GM21360 (cell line): ENCODE data around the gene C9orf50.

Source experiments
- ATAC-seq: cut with Tn5 transposase; IDR thresholded peaks from one replicate; pipeline ENCODE4 v1.9.1; 2021; ENCODE audit warnings: mild to moderate bottlenecking, moderate library complexity; ENCODE audit not compliant: unreplicated experiment

Gene C9orf50

GRCh38 chr9:129612123-129612522, 8.8 kb downstream of the C9orf50 start:
- ATAC-seq = no peak

- no peak for ATAC-seq
These were observed 9.5 kb downstream of the C9orf50 start for GRCh38 chr9:129611307-129611800.

- peak; percentile 56 for ATAC-seq
These were observed 10.2 kb downstream of the C9orf50 start for GRCh38 chr9:129610473-129611306.

DNA sequence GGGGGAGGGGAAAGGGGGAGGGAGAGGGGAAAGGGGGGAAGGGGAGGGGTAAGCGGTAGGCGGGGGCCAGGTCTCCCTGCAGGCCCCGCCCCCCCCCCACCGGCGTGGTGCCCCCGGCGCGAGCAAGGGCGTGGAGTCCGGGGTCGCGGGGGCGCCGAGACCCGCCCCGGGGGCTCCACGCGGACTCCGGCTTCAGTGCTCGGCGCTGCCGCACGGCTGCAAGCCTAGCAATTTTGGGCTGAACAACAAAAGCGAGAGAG, 10.8 kb downstream of the C9orf50 start:
- no peak for ATAC-seq

- ATAC-seq = no peak
These were observed 11.3 kb downstream of the C9orf50 start for GRCh38 chr9:129609486-129610212.

DNA sequence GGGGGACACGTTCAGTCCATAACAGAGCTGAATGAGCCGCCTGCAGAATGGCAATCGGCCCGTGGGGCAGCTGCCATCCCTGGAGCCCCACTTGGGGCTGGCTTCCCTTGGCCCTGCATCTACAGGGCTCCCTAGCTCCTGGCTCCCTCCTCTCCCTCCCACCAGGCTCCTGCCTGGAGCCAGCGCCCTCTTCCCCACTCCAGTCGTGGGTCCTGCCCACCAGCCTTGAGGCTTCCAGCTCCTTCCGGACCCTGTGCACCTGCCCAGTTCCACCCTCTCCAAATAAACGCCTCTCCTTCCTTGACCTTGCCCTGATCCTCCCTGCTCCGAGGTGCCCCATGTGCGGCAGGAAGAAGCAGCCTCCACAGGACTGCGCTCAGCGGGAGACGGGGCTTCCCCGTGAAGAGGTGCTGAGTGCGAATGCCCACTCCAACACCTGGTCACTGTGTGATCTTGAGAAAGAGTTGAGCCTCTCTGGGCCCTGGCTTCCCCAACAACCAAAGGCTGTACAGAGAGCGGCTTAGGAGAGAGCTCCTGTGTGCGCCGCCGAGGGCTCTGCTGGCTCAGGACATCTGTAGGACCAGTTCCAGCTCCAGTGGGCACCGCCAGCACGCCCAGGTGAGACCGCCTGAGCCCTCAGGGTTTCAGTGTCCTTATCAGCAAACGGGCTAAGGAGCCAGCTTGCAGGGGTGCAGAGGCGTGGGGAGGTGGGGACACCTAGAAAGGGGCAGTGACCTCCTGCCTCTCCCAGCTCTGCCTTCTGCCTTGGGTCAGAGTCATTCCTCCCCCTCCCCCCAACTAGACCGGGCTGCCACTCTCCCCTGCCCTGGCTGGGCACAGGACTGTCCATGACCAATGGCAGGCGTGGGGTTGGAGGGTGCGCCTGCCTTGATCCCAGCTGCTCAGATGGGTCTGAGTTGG, 12.1 kb downstream of the C9orf50 start:
- ATAC-seq = no peak

DNA sequence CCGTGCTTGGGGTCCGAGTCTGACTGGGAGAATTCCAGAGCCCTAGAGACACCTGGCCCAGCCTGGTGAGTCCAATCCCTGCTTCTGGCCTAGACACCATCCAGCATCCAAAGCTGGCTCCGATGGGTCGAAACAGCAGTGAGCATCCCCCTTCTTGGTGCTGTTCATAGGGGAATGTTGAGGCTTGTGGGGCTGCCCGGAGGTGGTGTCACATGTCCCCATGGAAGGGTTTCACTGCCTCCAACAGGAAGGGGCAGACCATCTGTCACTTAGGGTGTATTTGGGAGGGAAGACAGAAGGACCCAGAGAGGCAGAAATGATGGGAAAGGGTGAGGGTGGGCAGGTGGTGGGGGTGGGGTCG, 13.9 kb downstream of the C9orf50 start:
- no peak for ATAC-seq

DNA sequence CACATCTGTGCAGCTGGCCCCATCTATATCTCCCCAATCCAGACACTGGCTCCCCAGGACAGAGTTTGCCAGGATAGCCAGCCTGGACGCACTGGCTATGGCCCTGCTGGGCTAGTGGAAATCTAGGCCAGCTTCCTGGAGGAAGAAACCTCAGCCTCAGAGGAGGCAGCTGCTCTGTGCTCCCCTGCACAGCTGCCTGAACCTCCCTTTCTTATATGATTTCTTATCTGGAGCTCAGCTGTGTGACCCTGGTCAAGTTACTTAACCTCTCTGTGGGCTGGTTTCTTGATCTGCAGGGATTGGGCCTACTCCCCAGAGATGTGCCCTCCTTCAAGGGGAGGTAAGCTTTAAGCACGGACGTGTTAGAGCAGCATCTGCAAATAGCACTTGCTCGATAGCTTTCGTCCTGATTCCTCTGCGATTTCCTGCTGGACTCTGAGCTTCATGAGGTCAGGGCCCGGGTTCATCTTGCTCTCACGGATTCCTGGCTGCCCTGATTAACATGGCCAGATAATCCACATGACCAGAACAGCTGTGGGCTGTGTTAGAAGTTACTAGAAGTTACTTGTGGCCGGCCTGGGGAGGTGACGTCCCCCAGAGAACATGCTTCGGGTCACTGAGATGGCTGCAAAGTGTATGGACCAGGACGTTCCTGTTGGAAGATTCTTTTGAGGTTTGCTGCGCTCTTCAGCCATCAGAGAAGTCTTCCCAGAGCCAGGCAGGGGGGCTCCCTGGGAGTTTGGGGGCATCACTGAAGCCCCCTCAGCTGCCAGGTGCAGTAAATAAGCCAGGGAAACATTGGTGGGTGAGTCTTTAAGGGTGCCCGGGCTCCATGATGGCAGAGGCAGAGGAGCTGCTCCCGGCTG, 14.5 kb downstream of the C9orf50 start:
- ATAC-seq = no peak

- no peak for ATAC-seq
These were observed 16.1 kb downstream of the C9orf50 start for GRCh38 chr9:129604766-129605163.

- ATAC-seq = no peak
These were observed 16.7 kb downstream of the C9orf50 start for GRCh38 chr9:129604056-129604765.

DNA sequence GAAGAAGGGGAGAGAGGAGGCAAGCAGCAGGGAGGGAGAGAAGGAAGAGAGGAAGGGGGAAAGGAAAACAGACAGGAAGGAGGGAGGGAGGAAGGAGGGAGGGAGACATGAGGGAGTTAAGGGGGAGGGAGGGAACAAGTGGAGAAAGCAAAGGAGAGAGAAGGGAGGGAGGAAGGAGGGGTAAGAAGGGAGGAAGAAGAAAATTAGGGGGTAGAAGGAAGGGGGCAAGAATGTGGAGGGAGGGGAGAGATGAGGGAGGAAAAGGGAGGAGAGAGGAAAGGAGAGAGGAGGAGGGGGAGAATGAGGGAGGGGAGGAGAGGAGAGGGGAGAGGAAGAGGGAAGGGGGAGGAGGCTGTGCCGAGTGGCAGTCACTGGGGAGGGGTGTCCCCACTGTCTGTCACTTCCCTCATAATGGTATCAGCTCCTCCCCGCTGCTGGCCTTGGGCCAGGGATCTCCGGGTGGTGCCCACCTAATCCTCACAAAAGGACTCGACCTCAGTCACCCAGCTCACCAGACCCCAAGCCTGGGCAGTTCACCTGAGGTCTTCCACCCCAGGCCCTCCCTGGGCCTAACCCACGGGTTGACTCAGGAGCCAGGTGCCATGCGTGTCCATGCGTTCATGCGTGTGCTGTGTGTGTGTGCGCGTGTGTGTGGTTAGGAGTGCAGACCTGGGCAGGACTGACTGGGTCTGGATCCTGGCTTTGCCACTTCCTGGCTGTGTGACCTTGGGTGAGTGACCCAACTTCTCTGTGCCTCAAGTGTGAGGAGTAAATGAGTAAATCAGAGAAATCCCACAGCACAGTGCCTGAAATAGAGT, 18.1 kb downstream of the C9orf50 start:
- no peak for ATAC-seq

- no peak for ATAC-seq
These were observed 19.7 kb downstream of the C9orf50 start for GRCh38 chr9:129601082-129601674.

DNA sequence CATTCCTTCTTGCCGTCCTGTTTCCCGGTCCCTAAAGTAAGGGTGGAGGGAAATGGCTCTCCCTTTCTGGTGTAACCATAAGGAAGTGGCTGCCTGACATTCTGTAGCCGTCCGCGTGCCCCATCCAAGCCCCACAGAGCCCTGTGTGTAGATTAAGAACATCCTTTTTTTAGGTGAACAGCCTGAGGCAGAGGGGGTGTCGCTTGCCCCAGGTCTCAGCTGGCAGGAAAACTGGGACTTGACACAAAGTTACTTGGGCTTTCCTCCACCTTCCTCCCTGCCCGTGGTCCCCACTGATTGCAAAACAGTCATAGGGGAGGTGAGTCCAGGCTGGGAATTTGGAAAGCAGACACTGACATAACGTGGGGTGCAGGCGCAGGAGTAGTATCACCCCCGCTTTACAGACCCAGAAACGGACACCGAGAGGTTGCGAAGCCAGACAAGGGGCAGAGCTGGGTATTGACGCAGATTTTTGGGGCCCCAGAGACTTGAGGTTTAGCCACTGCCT, 22.8 kb downstream of the C9orf50 start:
- no peak for ATAC-seq

DNA sequence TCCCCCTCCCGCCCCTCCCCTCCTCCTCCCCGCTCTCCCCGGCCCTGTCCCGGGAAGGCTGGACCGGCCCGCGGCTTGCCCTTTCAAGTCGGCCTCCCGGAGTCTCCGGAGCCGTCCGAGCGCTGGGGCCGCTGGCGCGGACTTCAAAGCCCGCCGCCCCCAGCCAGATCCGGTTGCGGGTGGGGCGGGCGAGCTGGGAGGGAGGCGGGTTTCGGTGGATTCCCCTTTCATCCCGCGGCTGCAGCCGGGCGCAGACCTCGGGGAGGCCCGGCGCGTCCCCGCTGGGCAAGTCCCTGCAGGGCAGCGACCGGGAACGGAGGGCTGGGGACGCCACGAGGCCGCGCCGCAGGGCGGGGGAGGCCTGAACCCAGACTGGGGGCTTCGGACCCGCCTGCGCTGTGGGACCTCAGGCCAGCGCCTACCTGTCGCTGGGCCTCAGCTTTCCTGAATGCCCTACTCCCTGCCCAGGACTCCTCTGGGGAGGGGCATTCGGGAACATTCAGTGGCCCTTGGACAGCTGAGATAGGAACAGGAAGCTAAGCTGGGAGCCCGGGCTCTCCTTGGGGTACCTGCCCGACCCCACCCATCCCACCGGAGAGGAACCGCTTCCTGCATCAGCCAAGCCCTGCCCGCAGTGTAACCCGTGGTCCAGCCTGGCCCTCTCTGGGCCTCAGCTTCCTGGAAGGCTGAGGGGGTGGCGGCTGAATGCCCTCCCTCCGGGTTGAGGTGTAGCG, 23.4 kb downstream of the C9orf50 start:
- no peak for ATAC-seq

DNA sequence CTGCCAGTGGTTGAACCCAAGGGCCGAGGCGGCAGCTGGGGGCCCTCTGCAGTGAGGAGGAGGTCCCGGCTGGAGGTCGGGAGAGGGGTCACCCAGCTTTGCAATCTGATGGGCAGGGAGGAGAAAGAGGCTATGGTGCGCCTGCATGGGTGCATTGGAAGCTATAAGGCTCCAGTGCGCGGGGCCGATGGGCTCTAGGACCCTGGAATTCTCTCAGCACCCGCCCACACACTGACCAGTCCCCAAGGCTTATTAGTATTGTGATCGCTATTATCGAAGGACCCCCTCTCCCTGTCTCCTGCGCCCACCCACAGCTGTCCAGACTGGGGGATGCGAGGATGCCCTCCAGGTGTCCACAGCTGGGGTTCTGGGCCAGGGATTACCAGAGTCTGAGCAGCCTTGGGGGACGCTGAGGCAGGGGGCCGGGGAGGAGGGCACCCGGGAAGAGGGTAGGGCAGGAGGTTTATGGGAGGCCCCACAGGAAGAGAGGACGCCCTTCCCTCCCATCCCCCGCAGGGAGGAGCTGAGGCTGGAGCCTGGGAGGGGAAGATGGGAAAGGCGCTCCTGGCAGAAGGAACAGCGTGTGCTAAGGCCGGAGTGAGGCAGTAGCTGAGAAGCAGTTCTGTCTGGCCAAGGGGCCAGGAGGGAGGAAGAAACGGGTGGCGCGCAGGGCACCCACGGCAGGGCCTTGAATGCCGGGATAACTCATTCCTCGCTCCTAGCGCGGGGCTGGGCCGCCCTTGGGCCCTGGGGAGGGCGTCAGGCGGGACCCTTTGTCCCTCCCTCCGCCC, 24.2 kb downstream of the C9orf50 start:
- no peak for ATAC-seq

GRCh38 chr9:129595903-129596540, 24.9 kb downstream of the C9orf50 start:
- ATAC-seq = no peak
